ENCODE measurements around the gene UBE2S. TPM values are rescaled to one million over a fixed set of nuclear protein-coding genes. Genes with fewer than 3 reads are reported as not detected.

Gene UBE2S
- total RNA-seq, 1 donor from 2014 or later = 34.6 TPM

- no peaks in the 10 kb centered on the region for H3K9me3 Mint-ChIP-seq
- no peaks in the 10 kb centered on the region for H3K27me3 Mint-ChIP-seq
- peaks cover 67% of the 10 kb centered on the region for H3K4me1 Mint-ChIP-seq
- intact Hi-C loops (cut with micrococcal nuclease) = loop anchor here (1.0 kb wide), 1 partner anchor 117 kb away; no protein-coding TSS in a partner anchor
- POLR2A ChIA-PET = interaction anchor here (1.2 to 11.3 kb wide), 6 partner anchors 16 to 131 kb away, joined by 3 to 215 read pairs (median 10); partner anchors contain the start of genes PPP6R1, UBE2S and ZNF628
- peak overlapping the region; percentile 100 for H3K4me3 Mint-ChIP-seq
- no peak for TF ChIP-seq CTCF (IDR thresholded peaks at IDR 0.05)
- CTCF ChIA-PET = interaction anchor here (1.1 kb wide), 1 partner anchor 117 kb away, joined by 3 read pairs; no protein-coding TSS in a partner anchor
- DNase-seq (no peak), ATAC-seq (ENCODE audit: low read depth) (no peak)
- H3K27ac Mint-ChIP-seq = peak overlapping the region; percentile 99
- H3K36me3 Mint-ChIP-seq (ENCODE audit: low read depth) = peaks cover 59% of the 10 kb centered on the region
Observed at GRCh38 chr19:55386493-55386971, 21.1 kb downstream of the UBE2S start.

- CTCF ChIA-PET = no interaction called here
- peaks cover 52% of the 10 kb centered on the region for H3K36me3 Mint-ChIP-seq (ENCODE audit: low read depth)
- POLR2A ChIA-PET = interaction anchor here (0.5 to 11.3 kb wide), 9 partner anchors 17 to 221 kb away, joined by 3 to 215 read pairs (median 6); partner anchors contain the start of genes ISOC2, PPP6R1, UBE2S and ZNF628
- DNase-seq = peak; percentile 95
- H3K27ac Mint-ChIP-seq = peak within 1 kb of the TSS; percentile 99
- intact Hi-C loops (cut with micrococcal nuclease) = loop anchor here (1.0 to 2.0 kb wide), 12 partner anchors 22 to 1249 kb away; partner anchors contain the start of genes CNOT3, FIZ1, KMT5C and PPP6R1
- ATAC-seq (ENCODE audit: low read depth) = peak; percentile 79
- H3K9me3 Mint-ChIP-seq = no peaks in the 10 kb centered on the region
- peaks cover 67% of the 10 kb centered on the region for H3K4me1 Mint-ChIP-seq
- peak within 1 kb of the TSS; percentile 100 for H3K4me3 Mint-ChIP-seq
- TF ChIP-seq CTCF (IDR thresholded peaks at IDR 0.05) = no peak
- no peaks in the 10 kb centered on the region for H3K27me3 Mint-ChIP-seq
Observed at GRCh38 chr19:55385724-55386492, 21.7 kb downstream of the UBE2S start, which contains the start of gene RPL28. Gene RPL28, plus strand, starts transcription at chr19:55385932. Its CDS starts 426 bp downstream, at chr19:55386358.

- peaks cover 63% of the 10 kb centered on the region for H3K4me1 Mint-ChIP-seq
- H3K36me3 Mint-ChIP-seq (ENCODE audit: low read depth) = peaks cover 45% of the 10 kb centered on the region
- no peak for TF ChIP-seq CTCF (IDR thresholded peaks at IDR 0.05)
- H3K4me3 Mint-ChIP-seq = peak overlapping the region; percentile 100
- intact Hi-C loops (cut with micrococcal nuclease) = loop anchor here (1.0 to 2.0 kb wide), 11 partner anchors 23 to 1248 kb away; partner anchors contain the start of genes CNOT3, FIZ1, KMT5C and PPP6R1
- H3K27me3 Mint-ChIP-seq = no peaks in the 10 kb centered on the region
- ATAC-seq (ENCODE audit: low read depth) = peak; percentile 76
- H3K9me3 Mint-ChIP-seq = no peaks in the 10 kb centered on the region
- H3K27ac Mint-ChIP-seq = peak overlapping the region; percentile 99
- CTCF ChIA-PET = interaction anchor here (1.4 to 3.1 kb wide), 6 partner anchors 46 to 244 kb away, joined by 3 to 18 read pairs (median 6); partner anchors contain the start of gene KMT5C
- POLR2A ChIA-PET = interaction anchor here (0.5 to 11.3 kb wide), 19 partner anchors 8 to 269 kb away, joined by 3 to 215 read pairs (median 6); partner anchors contain the start of genes FIZ1, ISOC2, KMT5C and PPP6R1
- peak; percentile 85 for DNase-seq
Observed at GRCh38 chr19:55384920-55385723, 22.5 kb downstream of the UBE2S start.

- TF ChIP-seq CTCF (IDR thresholded peaks at IDR 0.05) = no peak
- peak within 1 kb of the TSS; percentile 100 for H3K4me3 Mint-ChIP-seq
- H3K27me3 Mint-ChIP-seq = no peaks in the 10 kb centered on the region
- no peak for ATAC-seq (ENCODE audit: low read depth)
- intact Hi-C loops (cut with micrococcal nuclease) = loop anchor here (2.0 kb wide), 1 partner anchor 240 kb away; the partner anchor contains the start of gene ZNF784
- peaks cover 37% of the 10 kb centered on the region for H3K36me3 Mint-ChIP-seq (ENCODE audit: low read depth)
- ChIA-PET POLR2A (interaction anchor here (0.5 to 11.3 kb wide), 21 partner anchors 9 to 430 kb away, joined by 3 to 215 read pairs (median 6); partner anchors contain the start of genes FIZ1, ISOC2, KMT5C and PPP6R1), CTCF (interaction anchor here (0.6 to 3.1 kb wide), 14 partner anchors 23 to 243 kb away, joined by 3 to 18 read pairs (median 4); partner anchors contain the start of genes HSPBP1, KMT5C and UBE2S)
- H3K9me3 Mint-ChIP-seq = no peaks in the 10 kb centered on the region
- peak; percentile 58 for DNase-seq
- peaks cover 56% of the 10 kb centered on the region for H3K4me1 Mint-ChIP-seq
- peak within 1 kb of the TSS; percentile 99 for H3K27ac Mint-ChIP-seq
Observed at GRCh38 chr19:55384131-55384919, 23.3 kb downstream of the UBE2S start, which contains the start of gene TMEM238. Gene TMEM238, minus strand, starts transcription at chr19:55384292. Its CDS starts 33 bp downstream, at chr19:55384259.

All from activated B cell treated with CpG ODN at 0.5 μM for 24 hours (primary cell).